ENCODE data around the gene ATN1. TPM values are rescaled to one million over a fixed set of nuclear protein-coding genes. Genes with fewer than 3 reads are reported as not detected.

Gene ATN1
- total RNA-seq, 2 experiments from 2014 or later, result 0.98 to 6.7 TPM

GRCh38 chr12:6941267-6941666 is 13.5 kb downstream of the ATN1 start:
- H3K79me2 ChIP-seq (ENCODE audit: insufficient read depth, low read depth, low read length), result peaks cover 14% of the 10 kb centered on the region; the same call in 1 of the 2 replicates
- TF ChIP-seq EZH2phosphoT487 (IDR thresholded peaks at IDR 0.05; ENCODE audit: borderline replicate concordance, low read depth, low read length) (no peak), CTCF (conservative IDR thresholded peaks at IDR 0.05; ENCODE audit: low read length) (no peak)
- no peak overlapping the region for H3K4me2 ChIP-seq (ENCODE audit: low read length)
- no peak overlapping the region for H3K4me3 ChIP-seq (ENCODE audit: low read depth, low read length, poor library complexity, severe bottlenecking)
- peaks cover 30% of the 10 kb centered on the region for H3K4me1 ChIP-seq (ENCODE audit: insufficient read depth, low read length, poor library complexity, severe bottlenecking)
- no peak for DNase-seq (ENCODE audit: low spot score)
- intact Hi-C loops (cut with micrococcal nuclease; ENCODE audit: unreplicated experiment), result no loop called here
- no TSS peak for BruUV-seq (replicated peaks)
- no peaks in the 10 kb centered on the region for H3K9me2 ChIP-seq (ENCODE audit: insufficient read depth, low read length)
- no peaks in the 10 kb centered on the region for H4K20me1 ChIP-seq (ENCODE audit: insufficient read depth, low read length)
- no peaks in the 10 kb centered on the region for H3K9me3 ChIP-seq (ENCODE audit: low read length)
- no peak overlapping the region for H3K27ac ChIP-seq (ENCODE audit: low read depth, low read length, poor library complexity, severe bottlenecking)
- H2AFZ ChIP-seq (ENCODE audit: low read length), result no peak overlapping the region
- CTCF ChIA-PET (ENCODE audit: unreplicated experiment), result no interaction called here
- no peaks in the 10 kb centered on the region for H3K36me3 ChIP-seq (ENCODE audit: insufficient read depth, low read length)
- POLR2A ChIA-PET, result interaction anchor here (1.0 to 1.1 kb wide), 3 partner anchors 18 to 73 kb away, joined by 3 read pairs; partner anchors contain the start of gene TPI1

- Histone ChIP-seq H3K4me3 (ENCODE audit: low read depth, low read length, poor library complexity, severe bottlenecking) (no peak overlapping the region), H4K20me1 (ENCODE audit: insufficient read depth, low read length) (no peaks in the 10 kb centered on the region), H3K27ac (ENCODE audit: low read depth, low read length, poor library complexity, severe bottlenecking) (no peak overlapping the region), H3K9me3 (ENCODE audit: low read length) (no peaks in the 10 kb centered on the region), H3K79me2 (ENCODE audit: insufficient read depth, low read depth, low read length) (peaks cover 12% of the 10 kb centered on the region; the same call in 1 of the 2 replicates), H3K4me1 (ENCODE audit: insufficient read depth, low read length, poor library complexity, severe bottlenecking) (peaks cover 32% of the 10 kb centered on the region), H3K9me2 (ENCODE audit: insufficient read depth, low read length) (no peaks in the 10 kb centered on the region), H3K4me2 (ENCODE audit: low read length) (no peak overlapping the region), H2AFZ (ENCODE audit: low read length) (no peak overlapping the region), H3K36me3 (ENCODE audit: insufficient read depth, low read length) (no peaks in the 10 kb centered on the region)
- POLR2A ChIA-PET, result interaction anchor here (1.0 to 1.1 kb wide), 2 partner anchors 20 to 74 kb away, joined by 3 read pairs; partner anchors contain the start of gene TPI1
- no TSS peak for BruUV-seq (replicated peaks)
- CTCF ChIA-PET (ENCODE audit: unreplicated experiment), result no interaction called here
- intact Hi-C loops (cut with micrococcal nuclease; ENCODE audit: unreplicated experiment), result no loop called here
- DNase-seq (ENCODE audit: low spot score), result no peak
- TF ChIP-seq CTCF (conservative IDR thresholded peaks at IDR 0.05; ENCODE audit: low read length) (no peak), EZH2phosphoT487 (IDR thresholded peaks at IDR 0.05; ENCODE audit: borderline replicate concordance, low read depth, low read length) (no peak)
Observed at GRCh38 chr12:6941782-6942181, 14.0 kb downstream of the ATN1 start.

- ChIA-PET CTCF (ENCODE audit: unreplicated experiment) (no interaction called here), POLR2A (interaction anchor here (1.1 to 5.6 kb wide), 2 partner anchors 18 to 26 kb away, joined by 3 to 43 read pairs; no protein-coding TSS in a partner anchor)
- H4K20me1 ChIP-seq (ENCODE audit: insufficient read depth, low read length), result no peaks in the 10 kb centered on the region
- H3K4me3 ChIP-seq (ENCODE audit: low read depth, low read length, poor library complexity, severe bottlenecking), result no peak overlapping the region
- no peak for TF ChIP-seq CTCF (conservative IDR thresholded peaks at IDR 0.05; ENCODE audit: low read length)
- TF ChIP-seq EZH2phosphoT487 (IDR thresholded peaks at IDR 0.05; ENCODE audit: borderline replicate concordance, low read depth, low read length), result no peak
- no peak overlapping the region for H3K27ac ChIP-seq (ENCODE audit: low read depth, low read length, poor library complexity, severe bottlenecking)
- H3K9me2 ChIP-seq (ENCODE audit: insufficient read depth, low read length), result no peaks in the 10 kb centered on the region
- H3K36me3 ChIP-seq (ENCODE audit: insufficient read depth, low read length), result no peaks in the 10 kb centered on the region
- H3K4me2 ChIP-seq (ENCODE audit: low read length), result no peak overlapping the region
- peaks cover 37% of the 10 kb centered on the region for H3K4me1 ChIP-seq (ENCODE audit: insufficient read depth, low read length, poor library complexity, severe bottlenecking)
- no peak for DNase-seq (ENCODE audit: low spot score)
- H3K79me2 ChIP-seq (ENCODE audit: insufficient read depth, low read depth, low read length), result peaks cover 9% of the 10 kb centered on the region; the same call in 1 of the 2 replicates
- no TSS peak for BruUV-seq (replicated peaks)
- no peaks in the 10 kb centered on the region for H3K9me3 ChIP-seq (ENCODE audit: low read length)
- no peak overlapping the region for H2AFZ ChIP-seq (ENCODE audit: low read length)
- intact Hi-C loops (cut with micrococcal nuclease; ENCODE audit: unreplicated experiment), result no loop called here
Observed at GRCh38 chr12:6942331-6942665, 14.5 kb downstream of the ATN1 start.

All from OCI-LY7 (cell line).